ENCODE data around the gene SLC35G3.

GRCh38 chr17:35175638-35176415 lies 18.4 kb downstream of the SLC35G3 start:
- TF ChIP-seq CTCF (IDR thresholded peaks at IDR 0.05) (no peak), POLR2A (IDR thresholded peaks at IDR 0.05) (no peak), POLR2AphosphoS5 (IDR thresholded peaks at IDR 0.05) (no peak), EP300 (IDR thresholded peaks at IDR 0.05) (no peak)

Data from stomach (tissue), 4 donors.